ENCODE data around the gene CTDNEP1. TPM values are rescaled to one million over a fixed set of nuclear protein-coding genes. Genes with fewer than 3 reads are reported as not detected.

CTDNEP1 gene
- polyA plus RNA-seq, 2 of the 4 experiments (the other 2 are of a cell fraction), result 145 to 161 TPM

DNA sequence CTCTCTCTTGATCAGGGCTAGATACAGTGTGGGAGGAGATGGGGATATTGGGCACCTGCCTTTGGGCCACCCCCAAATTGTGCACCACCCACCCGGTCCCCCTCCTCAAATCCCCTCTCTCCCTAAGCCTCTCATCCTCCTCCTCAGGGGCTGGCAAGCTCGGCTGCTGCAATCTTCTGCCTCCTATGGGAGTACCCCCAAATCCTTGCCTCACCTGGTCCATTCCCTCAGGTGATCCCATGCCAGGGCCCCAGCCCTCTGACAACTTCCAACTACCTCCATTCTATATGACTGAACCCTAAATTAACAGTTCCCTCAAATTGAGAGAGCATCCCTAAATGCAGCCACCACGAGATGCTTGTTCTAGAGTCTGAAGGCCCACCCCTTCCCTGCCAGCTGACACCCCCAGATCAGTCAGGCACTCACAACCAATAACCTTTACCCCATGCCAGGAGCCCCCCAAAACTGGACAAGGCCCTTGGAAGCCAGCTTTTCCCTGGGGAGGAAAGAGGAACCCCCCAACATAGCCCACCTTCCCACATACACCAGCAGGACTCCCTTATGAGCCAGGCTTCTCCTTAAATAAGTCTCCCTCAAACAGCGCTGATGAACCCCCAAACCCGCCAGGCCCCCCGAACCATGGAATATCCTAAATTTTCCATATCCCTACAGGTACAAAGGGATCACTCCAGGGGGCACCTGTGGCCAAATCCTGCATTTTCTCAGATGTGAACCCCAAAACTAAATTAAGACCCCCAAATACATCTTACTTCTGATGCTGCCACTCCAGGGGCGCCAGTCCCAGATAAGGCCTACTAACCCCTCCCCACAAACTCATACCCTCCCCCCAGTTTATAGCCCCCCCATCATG lies 35.1 kb downstream of the CTDNEP1 start (continued):
- TF ChIP-seq, protein P1, sequence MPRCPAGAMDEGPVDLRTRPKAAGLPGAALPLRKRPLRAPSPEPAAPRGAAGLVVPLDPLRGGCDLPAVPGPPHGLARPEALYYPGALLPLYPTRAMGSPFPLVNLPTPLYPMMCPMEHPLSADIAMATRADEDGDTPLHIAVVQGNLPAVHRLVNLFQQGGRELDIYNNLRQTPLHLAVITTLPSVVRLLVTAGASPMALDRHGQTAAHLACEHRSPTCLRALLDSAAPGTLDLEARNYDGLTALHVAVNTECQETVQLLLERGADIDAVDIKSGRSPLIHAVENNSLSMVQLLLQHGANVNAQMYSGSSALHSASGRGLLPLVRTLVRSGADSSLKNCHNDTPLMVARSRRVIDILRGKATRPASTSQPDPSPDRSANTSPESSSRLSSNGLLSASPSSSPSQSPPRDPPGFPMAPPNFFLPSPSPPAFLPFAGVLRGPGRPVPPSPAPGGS (IDR thresholded peaks at IDR 0.05), result no peak
- 0 out of 2 replicates have a peak, but pooled peaks have one; percentile 45 for TF ChIP-seq HDAC2 (IDR thresholded peaks at IDR 0.05)
- no peak for TF ChIP-seq JUN (IDR thresholded peaks at IDR 0.05)
- TF ChIP-seq KDM1A (IDR thresholded peaks at IDR 0.05; ENCODE audit: low read depth), result no peak
- no peak for TF ChIP-seq FOXS1 (CRISPR knock-in tag; IDR thresholded peaks at IDR 0.05)
- no peak for TF ChIP-seq ATOH8 (CRISPR knock-in tag; IDR thresholded peaks at IDR 0.05; ENCODE audit: low read depth)
- TF ChIP-seq MAFK (IDR thresholded peaks at IDR 0.05; ENCODE audit: partially characterized antibody), result no peak
- TF ChIP-seq, protein P2, sequence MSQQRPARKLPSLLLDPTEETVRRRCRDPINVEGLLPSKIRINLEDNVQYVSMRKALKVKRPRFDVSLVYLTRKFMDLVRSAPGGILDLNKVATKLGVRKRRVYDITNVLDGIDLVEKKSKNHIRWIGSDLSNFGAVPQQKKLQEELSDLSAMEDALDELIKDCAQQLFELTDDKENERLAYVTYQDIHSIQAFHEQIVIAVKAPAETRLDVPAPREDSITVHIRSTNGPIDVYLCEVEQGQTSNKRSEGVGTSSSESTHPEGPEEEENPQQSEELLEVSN (IDR thresholded peaks at IDR 0.05; ENCODE audit: borderline replicate concordance, low read depth), result no peak
- TF ChIP-seq POLR2AphosphoS2 (conservative IDR thresholded peaks at IDR 0.05; ENCODE audit: low read length), result 0 out of 2 replicates have a peak, but pooled peaks have one; percentile 29
- TF ChIP-seq NFE2L2 (conservative IDR thresholded peaks at IDR 0.05; ENCODE audit: low read length), result no peak

DNA sequence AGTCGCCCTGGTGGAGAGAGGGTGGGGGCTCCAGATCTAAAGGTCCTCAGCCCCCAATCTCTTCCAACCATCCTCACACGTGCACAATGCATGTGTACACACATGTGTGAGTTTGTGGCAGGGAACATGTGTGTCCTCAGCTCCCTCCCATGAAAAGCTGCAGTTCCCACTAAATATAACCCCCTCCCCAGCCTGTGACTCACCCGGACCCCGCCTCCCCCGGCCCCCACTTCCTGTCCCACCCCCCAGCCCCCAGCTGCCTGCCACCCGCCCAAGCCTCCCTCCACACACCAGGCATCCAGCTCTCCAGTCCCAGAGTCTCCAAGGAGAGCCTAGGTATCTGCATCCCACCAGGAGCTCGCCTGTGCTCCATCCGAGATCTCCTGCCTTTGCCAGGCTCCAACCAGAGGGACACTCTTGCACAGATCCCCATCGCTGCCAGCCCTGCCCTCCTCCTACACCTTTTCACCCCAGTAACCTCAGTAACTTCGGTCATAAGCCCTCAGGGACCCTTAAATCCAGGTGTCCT lies 35.8 kb downstream of the CTDNEP1 start:
- ChIA-PET CTCF (interaction anchor here (0.6 to 3.7 kb wide), 8 partner anchors 9 to 566 kb away, joined by 3 to 24 read pairs (median 6); partner anchors contain the start of genes PHF23 and SLC16A11), POLR2A (interaction anchor here (1.1 to 1.2 kb wide), 2 partner anchors 8 to 32 kb away, joined by 3 to 4 read pairs; no protein-coding TSS in a partner anchor)
- TF ChIP-seq TP53 (CRISPR knock-in tag; IDR thresholded peaks at IDR 0.05), result no peak
- TF ChIP-seq CHD2 (IDR thresholded peaks at IDR 0.05; ENCODE audit: low read length, partially characterized antibody), result no peak
- no peak for TF ChIP-seq RAD21 (conservative IDR thresholded peaks at IDR 0.05 in 1 of 2, IDR thresholded peaks at IDR 0.05 in 1 of 2)
- TF ChIP-seq NPAS2 (CRISPR knock-in tag; IDR thresholded peaks at IDR 0.05; ENCODE audit: borderline replicate concordance), result no peak
- no peak for TF ChIP-seq SMC3 (IDR thresholded peaks at IDR 0.05)
- no peak for TF ChIP-seq RCOR1 (IDR thresholded peaks at IDR 0.05; ENCODE audit: low read depth, low read length)
- no peak for TF ChIP-seq RNF2 (IDR thresholded peaks at IDR 0.05; ENCODE audit: borderline replicate concordance, low read depth)
- WGBS (ENCODE audit: missing lambda C conversion rate), result 27% methylated on average over 6 of the region's 10 CpGs
- Histone ChIP-seq H3K4me3 (no peak overlapping the region), H3K4me1 (peaks cover 46% of the 10 kb centered on the region), H3K27ac (peak overlapping the region in 1 of 2 experiments; percentile 98; a peak in 3 of 6 replicates), H3K9me3 (no peaks in the 10 kb centered on the region), H3K4me2 (peak overlapping the region; percentile 96)
- FAIRE-seq (no peak), DNase-seq (ENCODE audit: low read depth in 1 of 2, low spot score in 1 of 2) (peak in 1 of 2 experiments; percentile 41), ATAC-seq (no peak)

GRCh38 chr17:7215136-7215638 lies 36.3 kb downstream of the CTDNEP1 start:
- 27% methylated on average over 9 of the region's 9 CpGs for WGBS (ENCODE audit: missing lambda C conversion rate)
- H3K27ac ChIP-seq, result peak overlapping the region; percentile 8 to 98; a peak in 3 of 6 replicates
- H3K4me1 ChIP-seq, result peaks cover 43% of the 10 kb centered on the region
- peak overlapping the region; percentile 47; the same call in 1 of the 3 replicates for H3K4me3 ChIP-seq
- H3K4me2 ChIP-seq, result peak overlapping the region; percentile 96
- POLR2A ChIA-PET, result interaction anchor here (0.7 to 1.2 kb wide), 4 partner anchors 9 to 31 kb away, joined by 3 to 4 read pairs (median 3); partner anchors contain the start of gene DVL2
- CTCF ChIA-PET, result interaction anchor here (0.6 to 3.7 kb wide), 17 partner anchors 9 to 566 kb away, joined by 3 to 24 read pairs (median 5); partner anchors contain the start of genes PHF23 and SLC16A11
- peak; percentile 99 for FAIRE-seq
- no peak for ATAC-seq
- no peak for TF ChIP-seq FOSB (CRISPR knock-in tag; IDR thresholded peaks at IDR 0.05)
- no peak for TF ChIP-seq ZC3H11A (IDR thresholded peaks at IDR 0.05)
- TF ChIP-seq, protein P3, sequence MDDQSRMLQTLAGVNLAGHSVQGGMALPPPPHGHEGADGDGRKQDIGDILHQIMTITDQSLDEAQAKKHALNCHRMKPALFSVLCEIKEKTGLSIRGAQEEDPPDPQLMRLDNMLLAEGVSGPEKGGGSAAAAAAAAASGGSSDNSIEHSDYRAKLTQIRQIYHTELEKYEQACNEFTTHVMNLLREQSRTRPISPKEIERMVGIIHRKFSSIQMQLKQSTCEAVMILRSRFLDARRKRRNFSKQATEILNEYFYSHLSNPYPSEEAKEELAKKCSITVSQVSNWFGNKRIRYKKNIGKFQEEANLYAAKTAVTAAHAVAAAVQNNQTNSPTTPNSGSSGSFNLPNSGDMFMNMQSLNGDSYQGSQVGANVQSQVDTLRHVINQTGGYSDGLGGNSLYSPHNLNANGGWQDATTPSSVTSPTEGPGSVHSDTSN (IDR thresholded peaks at IDR 0.05), result no peak; the same call in 1 of the 2 replicates
- peak in 1 of 2 experiments; percentile 32; a peak in 1 of 4 replicates for TF ChIP-seq CEBPB (IDR thresholded peaks at IDR 0.05)
- TF ChIP-seq MAX (IDR thresholded peaks at IDR 0.05), result peak; percentile 19
- TF ChIP-seq USF2 (IDR thresholded peaks at IDR 0.05), result no peak
- no peaks in the 10 kb centered on the region for H3K9me3 ChIP-seq
- DNase-seq (ENCODE audit: low read depth in 1 of 2, low spot score in 1 of 2), result no peak
